MCF 10A (cell line): Measurements from ENCODE around the gene POP7. TPM values are rescaled to one million over a fixed set of nuclear protein-coding genes. Genes with fewer than 3 reads are reported as not detected.

ENCODE experiments used
- BruUV-seq: library from RNA; stranded (reverse); fragments of 400-500 nt; replicated peaks from 2 replicates; lab custom pipeline; 2021; lab: Mats Ljungman, UMichigan
- CTCF ChIA-PET: fragments of 300-600 bp; sonication (Branson Sonifier 250); formaldehyde crosslinking; extraction: SDS; loops from one replicate; lab custom pipeline; 2021; ENCODE audit warnings: antibody characterized with exemption, inconsistent platforms; lab: Yijun Ruan, JAX
- POLR2A ChIA-PET: fragments of 300-600, 350-650 bp; sonication (Branson Sonifier 250); formaldehyde crosslinking; extraction: SDS; loops from one replicate; lab custom pipeline; 2020; ENCODE audit warnings: antibody characterized with exemption, inconsistent platforms; lab: Yijun Ruan, JAX
- DNase-seq: peaks from one replicate; pipeline ENCODE4 v3.0.0-alpha.2; 2018; ENCODE audit not compliant: unreplicated experiment
- H3K27ac Mint-ChIP-seq: one replicate; pipeline ENCODE4 v1.8.0; 2022; ENCODE audit warnings: mild to moderate bottlenecking, low read depth, mixed read lengths; ENCODE audit not compliant: unreplicated experiment
- H3K27me3 Mint-ChIP-seq: one replicate; pipeline ENCODE4 v1.8.0; 2022; ENCODE audit warnings: mixed read lengths; ENCODE audit not compliant: insufficient read depth, unreplicated experiment
- H3K36me3 Mint-ChIP-seq: one replicate; pipeline ENCODE4 v1.8.0; 2022; ENCODE audit warnings: mild to moderate bottlenecking, moderate library complexity, mixed read lengths; ENCODE audit not compliant: insufficient read depth, unreplicated experiment
- H3K4me1 Mint-ChIP-seq: one replicate; pipeline ENCODE4 v1.8.0; 2022; ENCODE audit warnings: mixed read lengths; ENCODE audit not compliant: insufficient read depth, unreplicated experiment
- H3K4me3 Mint-ChIP-seq: one replicate; pipeline ENCODE4 v1.8.0; 2022; ENCODE audit warnings: mild to moderate bottlenecking, moderate library complexity, mixed read lengths; ENCODE audit not compliant: unreplicated experiment
- H3K9me3 Mint-ChIP-seq: one replicate; pipeline ENCODE4 v1.8.0; 2022; ENCODE audit warnings: mixed read lengths; ENCODE audit not compliant: unreplicated experiment
- intact Hi-C: fragments of 100-400 bp; cut with micrococcal nuclease; formaldehyde crosslinking; loops from 2 replicates; pipeline ENCODE4 v1.14.1; 2022
- total RNA-seq: library from RNA; stranded (reverse); gene quantifications from 2 replicates; pipeline ENCODE4 v1.2.3, GENCODE V29; 2022
- TF ChIP-seq, protein P1 (sequence below): fragments of 200-600 bp; IDR thresholded peaks from one replicate; pipeline ENCODE4 v1.8.0; 2022; ENCODE audit warnings: antibody characterized with exemption, mild to moderate bottlenecking; ENCODE audit not compliant: unreplicated experiment

Gene POP7
- total RNA-seq, 1 experiment from 2014 or later: 59.2 TPM

DNA sequence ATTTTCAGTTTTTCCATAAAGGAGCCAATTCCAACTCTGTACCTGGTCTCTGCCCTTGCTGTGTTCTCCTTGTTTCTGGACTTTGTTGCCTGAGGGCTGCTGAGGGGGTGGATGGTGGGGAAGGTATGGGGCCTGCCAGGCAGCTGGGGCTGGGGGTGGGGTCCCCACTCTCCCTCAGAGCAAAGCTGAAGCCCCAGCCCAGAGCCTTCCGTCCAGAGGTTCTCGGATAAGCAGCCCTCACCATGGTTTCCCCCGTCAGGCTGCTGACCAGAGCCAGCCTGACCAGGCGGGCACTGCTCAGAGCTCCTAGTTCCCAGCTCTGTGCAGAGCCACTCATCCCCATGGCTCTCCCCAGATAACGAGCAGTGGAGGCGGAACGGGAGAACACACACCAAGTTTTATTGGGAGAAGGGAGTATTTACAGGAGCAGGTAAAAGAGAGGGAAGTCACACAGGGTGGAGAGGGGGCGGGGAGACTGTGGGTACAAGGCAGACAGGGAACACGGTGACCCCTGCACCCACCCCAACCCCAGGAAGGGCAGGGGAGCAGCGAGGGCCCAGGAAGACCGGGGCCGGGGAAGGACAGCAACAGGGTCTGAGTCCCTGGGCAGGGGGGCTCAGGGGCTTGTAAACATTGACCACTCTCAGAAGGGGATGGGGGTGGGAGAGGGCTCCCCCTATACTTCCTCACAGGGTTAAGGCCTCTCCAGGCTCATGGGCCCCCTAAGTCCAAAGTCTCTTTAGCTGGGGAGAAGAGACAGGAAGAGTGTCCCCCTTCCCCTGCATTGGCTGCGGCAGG lies 26.6 kb upstream of the POP7 start:
- Mint-ChIP-seq H3K27ac (no peak overlapping the region), H3K9me3 (no peaks in the 10 kb centered on the region), H3K4me3 (no peak overlapping the region), H3K4me1 (peaks cover 12% of the 10 kb centered on the region), H3K36me3 (peaks cover 48% of the 10 kb centered on the region), H3K27me3 (no peaks in the 10 kb centered on the region)
- ChIA-PET POLR2A (interaction anchor here (0.7 to 1.1 kb wide), 5 partner anchors 17 to 211 kb away, joined by 3 to 4 read pairs (median 3); partner anchors contain the start of genes MOSPD3, POP7 and UFSP1), CTCF (interaction anchor here (0.6 to 10.0 kb wide), 4 partner anchors 12 to 196 kb away, joined by 3 to 103 read pairs (median 4); partner anchors contain the start of gene SRRT)
- intact Hi-C loops: no loop called here
- TF ChIP-seq, protein P1, sequence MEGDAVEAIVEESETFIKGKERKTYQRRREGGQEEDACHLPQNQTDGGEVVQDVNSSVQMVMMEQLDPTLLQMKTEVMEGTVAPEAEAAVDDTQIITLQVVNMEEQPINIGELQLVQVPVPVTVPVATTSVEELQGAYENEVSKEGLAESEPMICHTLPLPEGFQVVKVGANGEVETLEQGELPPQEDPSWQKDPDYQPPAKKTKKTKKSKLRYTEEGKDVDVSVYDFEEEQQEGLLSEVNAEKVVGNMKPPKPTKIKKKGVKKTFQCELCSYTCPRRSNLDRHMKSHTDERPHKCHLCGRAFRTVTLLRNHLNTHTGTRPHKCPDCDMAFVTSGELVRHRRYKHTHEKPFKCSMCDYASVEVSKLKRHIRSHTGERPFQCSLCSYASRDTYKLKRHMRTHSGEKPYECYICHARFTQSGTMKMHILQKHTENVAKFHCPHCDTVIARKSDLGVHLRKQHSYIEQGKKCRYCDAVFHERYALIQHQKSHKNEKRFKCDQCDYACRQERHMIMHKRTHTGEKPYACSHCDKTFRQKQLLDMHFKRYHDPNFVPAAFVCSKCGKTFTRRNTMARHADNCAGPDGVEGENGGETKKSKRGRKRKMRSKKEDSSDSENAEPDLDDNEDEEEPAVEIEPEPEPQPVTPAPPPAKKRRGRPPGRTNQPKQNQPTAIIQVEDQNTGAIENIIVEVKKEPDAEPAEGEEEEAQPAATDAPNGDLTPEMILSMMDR: no peak
- BruUV-seq: TSS peak; percentile 25
- no peak for DNase-seq

GRCh38 chr7:100679927-100680575 lies 25.9 kb upstream of the POP7 start:
- peaks cover 55% of the 10 kb centered on the region for H3K36me3 Mint-ChIP-seq
- H3K4me1 Mint-ChIP-seq: peaks cover 12% of the 10 kb centered on the region
- no peaks in the 10 kb centered on the region for H3K27me3 Mint-ChIP-seq
- ChIA-PET CTCF (interaction anchor here (0.5 to 10.0 kb wide), 6 partner anchors 11 to 195 kb away, joined by 3 to 103 read pairs (median 3); partner anchors contain the start of gene SRRT), POLR2A (interaction anchor here (0.6 to 3.7 kb wide), 10 partner anchors 10 to 255 kb away, joined by 3 to 24 read pairs (median 4); partner anchors contain the start of genes FBXO24, GIGYF1, LRCH4 and MOSPD3)
- intact Hi-C loops: no loop called here
- no TSS peak for BruUV-seq
- H3K27ac Mint-ChIP-seq: peak overlapping the region; percentile 51
- TF ChIP-seq, protein P1: no peak
- no peaks in the 10 kb centered on the region for H3K9me3 Mint-ChIP-seq
- DNase-seq: peak; percentile 78
- no peak overlapping the region for H3K4me3 Mint-ChIP-seq

- CTCF ChIA-PET: interaction anchor here (0.6 to 10.0 kb wide), 5 partner anchors 11 to 120 kb away, joined by 3 to 103 read pairs (median 3); no protein-coding TSS in a partner anchor
- no peaks in the 10 kb centered on the region for H3K9me3 Mint-ChIP-seq
- POLR2A ChIA-PET: interaction anchor here (0.6 to 3.7 kb wide), 8 partner anchors 11 to 255 kb away, joined by 3 to 24 read pairs (median 4); partner anchors contain the start of genes FBXO24, GIGYF1, LRCH4 and MOSPD3
- no peak for DNase-seq
- H3K4me1 Mint-ChIP-seq: peaks cover 12% of the 10 kb centered on the region
- TF ChIP-seq, protein P1: no peak
- intact Hi-C loops: no loop called here
- peak overlapping the region; percentile 51 for H3K27ac Mint-ChIP-seq
- no peaks in the 10 kb centered on the region for H3K27me3 Mint-ChIP-seq
- BruUV-seq: no TSS peak
- no peak overlapping the region for H3K4me3 Mint-ChIP-seq
- H3K36me3 Mint-ChIP-seq: peaks cover 62% of the 10 kb centered on the region
These were observed 25.2 kb upstream of the POP7 start for GRCh38 chr7:100680576-100681271.
